Progenitor cell of endocrine pancreas (in vitro differentiated cells): Measurements from ENCODE around the gene CPN2. TPM values are rescaled to one million over a fixed set of nuclear protein-coding genes. Genes with fewer than 3 reads are reported as not detected.

Experiments used
- DNase-seq: peaks from one replicate; pipeline ENCODE4 v3.0.0; 2021; ENCODE audit warnings: low spot score; ENCODE audit not compliant: unreplicated experiment
- H3K27ac Mint-ChIP-seq: 2 replicates; pipeline ENCODE4 v1.8.0; 2021; ENCODE audit warnings: mild to moderate bottlenecking, moderate library complexity, mixed read lengths
- H3K27me3 Mint-ChIP-seq: 2 replicates; pipeline ENCODE4 v1.8.0; 2021; ENCODE audit warnings: mixed read lengths
- H3K36me3 Mint-ChIP-seq: 2 replicates; pipeline ENCODE4 v1.8.0; 2022; ENCODE audit warnings: mixed read lengths; ENCODE audit not compliant: insufficient read depth
- H3K4me1 Mint-ChIP-seq: 2 replicates; pipeline ENCODE4 v1.8.0; 2021; ENCODE audit warnings: low read depth, mixed read lengths
- H3K4me3 Mint-ChIP-seq: 2 replicates; pipeline ENCODE4 v1.8.0; 2021; ENCODE audit warnings: low read depth, mild to moderate bottlenecking, moderate library complexity, mixed read lengths
- H3K9me3 Mint-ChIP-seq: 2 replicates; pipeline ENCODE4 v1.8.0; 2021; ENCODE audit warnings: low read depth, mixed read lengths
- total RNA-seq: library from RNA; stranded (reverse); gene quantifications from 2 replicates; pipeline ENCODE4 v1.2.1, GENCODE V29; 2021
- TF ChIP-seq, protein P1 (sequence below): fragments of 200-600 bp; sonication (generic); IDR thresholded peaks from one replicate; pipeline ENCODE4 v1.5.0; 2021; ENCODE audit warnings: antibody characterized with exemption, mild to moderate bottlenecking; ENCODE audit not compliant: unreplicated experiment

CPN2 gene
- total RNA-seq, 1 donor from 2014 or later, result not detected

DNA sequence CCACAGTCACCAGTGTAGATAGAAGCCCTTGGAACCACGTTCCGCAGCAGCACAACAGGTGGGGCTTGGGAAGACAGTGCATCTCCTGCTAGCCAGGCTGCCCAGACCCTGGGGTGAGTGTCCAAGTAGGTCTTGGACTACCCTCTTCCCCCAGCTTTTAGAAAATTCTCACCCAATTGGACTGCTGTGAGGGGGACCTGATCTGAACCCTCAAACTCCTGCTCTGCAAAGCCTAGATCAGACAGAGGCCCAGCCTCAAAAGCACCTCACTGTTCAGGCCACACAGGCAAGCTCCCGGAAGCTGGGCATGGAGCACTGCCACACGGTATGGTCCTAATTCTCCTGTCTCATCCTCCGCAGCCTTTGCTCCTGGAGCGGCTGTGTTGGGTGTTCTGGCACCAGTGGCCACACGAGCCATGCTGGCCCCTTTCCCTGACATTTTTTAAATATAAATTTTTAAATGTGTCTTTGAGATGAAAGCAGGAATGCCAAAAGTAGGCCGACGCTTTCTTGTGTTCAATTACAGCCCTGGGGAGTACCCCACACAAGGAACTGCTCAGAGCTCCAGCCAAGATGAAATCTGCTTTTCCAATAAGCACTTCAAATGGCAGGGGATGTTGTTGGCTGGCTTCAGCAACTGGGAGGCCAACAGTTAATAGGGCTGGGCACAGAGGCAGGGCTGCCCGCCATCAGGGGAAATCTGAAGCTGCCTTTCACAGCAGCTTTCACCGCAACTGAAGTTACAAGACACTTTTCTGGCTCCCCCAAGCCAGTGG, 40.9 kb downstream of the CPN2 start:
- Mint-ChIP-seq H3K4me1 (peaks cover 26% of the 10 kb centered on the region), H3K9me3 (no peaks in the 10 kb centered on the region), H3K4me3 (no peak overlapping the region), H3K27ac (no peak overlapping the region), H3K36me3 (no peaks in the 10 kb centered on the region), H3K27me3 (peaks cover 14% of the 10 kb centered on the region)
- TF ChIP-seq, protein P1, sequence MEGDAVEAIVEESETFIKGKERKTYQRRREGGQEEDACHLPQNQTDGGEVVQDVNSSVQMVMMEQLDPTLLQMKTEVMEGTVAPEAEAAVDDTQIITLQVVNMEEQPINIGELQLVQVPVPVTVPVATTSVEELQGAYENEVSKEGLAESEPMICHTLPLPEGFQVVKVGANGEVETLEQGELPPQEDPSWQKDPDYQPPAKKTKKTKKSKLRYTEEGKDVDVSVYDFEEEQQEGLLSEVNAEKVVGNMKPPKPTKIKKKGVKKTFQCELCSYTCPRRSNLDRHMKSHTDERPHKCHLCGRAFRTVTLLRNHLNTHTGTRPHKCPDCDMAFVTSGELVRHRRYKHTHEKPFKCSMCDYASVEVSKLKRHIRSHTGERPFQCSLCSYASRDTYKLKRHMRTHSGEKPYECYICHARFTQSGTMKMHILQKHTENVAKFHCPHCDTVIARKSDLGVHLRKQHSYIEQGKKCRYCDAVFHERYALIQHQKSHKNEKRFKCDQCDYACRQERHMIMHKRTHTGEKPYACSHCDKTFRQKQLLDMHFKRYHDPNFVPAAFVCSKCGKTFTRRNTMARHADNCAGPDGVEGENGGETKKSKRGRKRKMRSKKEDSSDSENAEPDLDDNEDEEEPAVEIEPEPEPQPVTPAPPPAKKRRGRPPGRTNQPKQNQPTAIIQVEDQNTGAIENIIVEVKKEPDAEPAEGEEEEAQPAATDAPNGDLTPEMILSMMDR, result no peak
- DNase-seq, result no peak

DNA sequence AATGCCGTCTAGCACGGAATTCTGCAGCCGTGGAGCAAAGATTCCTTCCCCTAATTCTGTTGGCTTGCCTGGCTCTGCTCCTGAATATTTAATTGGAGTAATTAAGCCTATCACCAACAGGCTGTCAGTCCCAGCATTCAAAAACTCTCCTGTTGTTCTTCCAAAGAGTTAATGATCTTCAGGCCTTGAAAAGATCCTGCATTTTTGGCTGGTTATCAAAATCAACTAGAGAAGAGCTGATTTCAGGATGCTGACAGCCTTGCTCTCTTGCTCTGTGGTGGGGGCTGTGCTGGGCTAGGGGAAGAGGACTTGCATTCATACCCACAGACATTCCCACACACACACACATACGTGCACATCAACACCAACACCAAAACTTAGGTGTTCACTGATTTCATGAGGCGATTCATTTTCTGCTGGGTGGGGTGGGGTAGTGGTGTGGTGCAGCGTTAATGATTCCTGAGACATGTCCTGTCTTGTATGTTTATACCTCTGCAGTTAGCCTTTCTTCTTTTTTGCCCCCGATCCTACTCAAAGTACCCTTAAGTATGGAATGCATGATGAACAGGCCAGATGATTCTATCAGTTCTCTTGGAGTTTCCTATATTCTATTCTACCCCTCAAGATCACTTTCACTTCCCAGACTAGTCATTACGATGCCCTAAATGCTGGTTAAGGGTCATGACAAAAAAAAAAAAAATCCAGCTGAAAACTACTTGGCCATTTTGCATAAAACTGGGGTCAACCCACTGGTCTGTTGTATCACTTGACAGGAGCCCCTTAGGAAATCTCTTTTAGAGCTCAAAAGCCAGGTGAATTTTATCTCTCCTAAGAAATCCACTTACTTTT, 42.3 kb downstream of the CPN2 start:
- Mint-ChIP-seq H3K36me3 (no peaks in the 10 kb centered on the region), H3K4me3 (no peak overlapping the region), H3K27ac (no peak overlapping the region), H3K4me1 (peaks cover 22% of the 10 kb centered on the region), H3K27me3 (peaks cover 18% of the 10 kb centered on the region), H3K9me3 (no peaks in the 10 kb centered on the region)
- DNase-seq, result no peak
- TF ChIP-seq, protein P1, result no peak

DNA sequence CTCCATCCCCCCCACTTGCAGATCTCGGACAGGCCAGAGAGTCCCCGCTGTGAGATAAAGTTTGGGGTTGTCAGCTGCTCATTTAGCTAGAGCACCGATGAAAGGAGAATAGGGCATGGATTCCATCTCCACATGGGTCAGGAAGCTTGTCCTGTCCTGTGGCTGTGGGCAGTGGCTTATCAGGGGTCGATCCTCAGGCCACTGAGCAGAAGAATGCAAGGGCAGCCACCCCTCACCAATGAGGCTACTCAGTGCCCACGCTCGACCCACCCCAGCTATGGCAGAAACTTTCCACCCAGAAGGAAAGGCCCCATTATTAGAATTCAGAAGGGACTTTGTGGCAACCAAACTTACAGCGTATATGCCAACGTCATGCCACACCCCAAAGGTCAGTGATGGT, 43.3 kb downstream of the CPN2 start:
- H3K9me3 Mint-ChIP-seq, result no peaks in the 10 kb centered on the region
- no peak overlapping the region for H3K27ac Mint-ChIP-seq
- no peaks in the 10 kb centered on the region for H3K36me3 Mint-ChIP-seq
- DNase-seq, result no peak
- peaks cover 11% of the 10 kb centered on the region for H3K27me3 Mint-ChIP-seq
- no peak overlapping the region for H3K4me3 Mint-ChIP-seq
- peaks cover 19% of the 10 kb centered on the region for H3K4me1 Mint-ChIP-seq
- TF ChIP-seq, protein P1, result no peak

DNA sequence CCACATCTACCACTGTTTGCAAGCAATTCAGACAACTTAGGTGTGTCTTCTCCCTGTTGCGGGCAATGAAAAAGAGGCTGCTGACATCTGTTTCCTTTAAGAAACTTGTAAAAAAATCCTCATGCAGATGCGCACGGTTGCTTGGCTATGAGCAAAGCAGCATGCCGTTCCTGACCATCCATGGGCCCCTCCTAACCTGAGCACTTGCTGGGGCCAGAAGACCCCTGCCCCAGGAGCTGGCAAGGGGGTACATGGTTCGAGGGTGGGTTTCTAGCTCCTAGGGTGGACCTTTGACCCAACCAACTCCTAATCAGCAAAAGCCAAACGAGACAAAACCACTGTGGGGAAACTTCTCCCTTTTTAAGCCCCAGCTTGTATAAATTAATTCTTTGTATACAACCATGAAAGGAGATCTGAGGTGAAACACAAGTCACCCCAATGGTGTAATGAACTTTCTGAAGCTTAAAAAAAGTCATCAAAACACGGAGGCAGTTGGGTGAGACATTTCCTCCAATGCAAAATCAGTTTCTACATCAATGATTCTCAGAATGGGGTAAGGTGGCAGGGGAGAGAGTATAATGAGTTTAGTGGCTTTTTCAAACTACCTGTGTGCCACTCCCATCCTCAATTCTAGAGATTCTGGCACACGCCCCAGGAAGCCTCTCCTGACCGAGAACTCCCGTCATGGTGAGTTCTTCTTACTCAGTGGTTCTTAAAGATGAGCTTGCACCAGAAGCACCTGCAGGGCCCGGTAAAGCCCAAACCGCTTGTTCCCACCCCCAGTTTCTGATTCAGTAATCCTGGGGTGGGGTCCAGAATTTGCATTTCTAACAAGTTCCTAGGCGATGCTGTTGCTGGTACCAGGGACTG, 44.1 kb downstream of the CPN2 start:
- DNase-seq, result no peak
- no peaks in the 10 kb centered on the region for H3K36me3 Mint-ChIP-seq
- no peaks in the 10 kb centered on the region for H3K9me3 Mint-ChIP-seq
- H3K4me3 Mint-ChIP-seq, result no peak overlapping the region
- TF ChIP-seq, protein P1, result no peak
- H3K27me3 Mint-ChIP-seq, result peaks cover 7% of the 10 kb centered on the region
- no peak overlapping the region for H3K27ac Mint-ChIP-seq
- H3K4me1 Mint-ChIP-seq, result peaks cover 14% of the 10 kb centered on the region
